ENCODE data around the gene SSBP1.

DNA sequence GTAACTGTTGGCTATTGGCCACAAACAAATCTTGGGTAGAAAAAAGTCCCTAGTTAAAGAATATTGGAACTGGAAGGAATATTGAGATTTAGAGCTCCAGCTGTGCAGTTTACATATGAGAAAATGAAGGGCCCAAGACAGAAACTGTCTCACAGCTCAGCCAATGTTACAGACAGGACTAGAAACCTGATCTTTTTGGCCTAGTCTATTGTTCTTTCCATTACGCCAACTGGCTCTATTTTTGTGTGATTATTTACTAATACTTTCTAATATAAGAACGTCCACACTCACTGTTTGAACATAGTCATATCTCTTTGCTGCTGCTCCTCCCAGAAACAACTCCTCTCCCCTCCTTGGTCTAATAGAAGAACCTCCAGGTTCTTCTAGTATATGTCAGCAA is 28.8 kb upstream of the SSBP1 start:
- TF ChIP-seq YY1 (IDR thresholded peaks at IDR 0.05; ENCODE audit: insufficient read depth, insufficient read length) (no peak), ZNF274 (IDR thresholded peaks at IDR 0.05; ENCODE audit: low read depth, low read length) (no peak)

Measured in NT2/D1 (cell line).